HCT116 (cell line): Measurements from ENCODE around the gene WDR35. TPM values are rescaled to one million over a fixed set of nuclear protein-coding genes. Genes with fewer than 3 reads are reported as not detected.
A peak's percentile ranks its signal among the peaks of the same experiment; 100 is the strongest.

Experiments
- ATAC-seq: fragments of 200-7000 bp; cut with Tn5 transposase; 2 replicates; pipeline ENCODE4 v1.9.1; 2020; ENCODE audit warnings: mild to moderate bottlenecking, moderate library complexity
- BruUV-seq: library from RNA; stranded (reverse); fragments of 400-500 nt; replicated peaks from 2 replicates; lab custom pipeline; 2021; lab: Mats Ljungman, UMichigan
- CTCF ChIA-PET: fragments of 300-600 bp; sonication (Branson Sonifier 250); formaldehyde crosslinking; loops from one replicate; lab custom pipeline; 2021; ENCODE audit warnings: antibody characterized with exemption; lab: Charles Lee
- POLR2A ChIA-PET: fragments of 300-600, 350-600 bp; sonication (Branson Sonifier 250); formaldehyde crosslinking; loops from one replicate; lab custom pipeline; 2021; ENCODE audit warnings: antibody characterized with exemption; lab: Charles Lee
- RAD21 ChIA-PET, 2 experiments: fragments of 300-600 bp; sonication (Branson Sonifier 250); formaldehyde crosslinking; loops; one replicate each; lab custom pipeline; 2023; ENCODE audit warnings: low total read pairs in 2 of 2; ENCODE audit not compliant: uncharacterized antibody in 2 of 2, unreplicated experiment in 2 of 2, low non-redundant PET in 1 of 2; lab: Charles Lee
- DNase-seq: peaks from one replicate; pipeline ENCODE4 v3.0.0-alpha.2; 2010; ENCODE audit warnings: low read depth, low spot score
- H2AFZ ChIP-seq: fragments of 200-600 bp; shearing (Covaris generic), sonication (generic); 2 replicates; pipeline ENCODE4 v1.6.1; 2017; ENCODE audit warnings: low read depth, mixed run types, mixed read lengths, antibody characterized with exemption, low read length; ENCODE audit not compliant: poor library complexity, severe bottlenecking
- H3K27ac ChIP-seq: 2 replicates; pipeline ENCODE4 v1.5.1; 2012; ENCODE audit warnings: low read depth, low read length
- H3K27me3 ChIP-seq: fragments of 200-600 bp; sonication (generic); 2 replicates; pipeline ENCODE4 v1.6.1; 2016; ENCODE audit warnings: mixed run types, low read length, mixed read lengths; ENCODE audit not compliant: insufficient read depth
- H3K36me3 ChIP-seq, 2 experiments: fragments of 200-500 bp in 1 of 2; fragments of 200-600 bp in 1 of 2; sonication (Bioruptor generic) in 1 of 2; sonication (generic) in 1 of 2; 2 replicates each; pipeline versions ENCODE4 v1.5.1 to v1.6.1; 2014 to 2016; ENCODE audit warnings: low read length in 2 of 2, inconsistent platforms in 1 of 2, mixed read lengths in 1 of 2, mixed run types in 1 of 2; ENCODE audit not compliant: insufficient read depth in 2 of 2, control insufficient read depth in 1 of 2
- H3K4me1 ChIP-seq, 2 experiments: fragments of 200-600 bp in 1 of 2; sonication (generic) in 1 of 2; 2 replicates each; pipeline versions ENCODE4 v1.5.1 to v1.6.1; 2012 to 2017; ENCODE audit warnings: low read length in 2 of 2, inconsistent platforms in 1 of 2, mild to moderate bottlenecking in 1 of 2, mixed read lengths in 1 of 2, mixed run types in 1 of 2, moderate library complexity in 1 of 2; ENCODE audit not compliant: insufficient read depth in 2 of 2, control insufficient read depth in 1 of 2
- H3K4me2 ChIP-seq: fragments of 200-600 bp; sonication (generic); 2 replicates; pipeline ENCODE4 v1.6.1; 2017; ENCODE audit warnings: mixed run types, low read length, mixed read lengths
- H3K4me3 ChIP-seq, 2 experiments: fragments of 200-600 bp in 1 of 2; sonication (generic) in 1 of 2; replicated peaks in 1 of 2; 2 replicates each; pipeline ENCODE4 v1.5.1; 2011 to 2016; ENCODE audit warnings: low read length in 2 of 2, control low read depth in 1 of 2, low read depth in 1 of 2, mild to moderate bottlenecking in 1 of 2, mixed read lengths in 1 of 2, mixed run types in 1 of 2
- H3K79me2 ChIP-seq: fragments of 200-600 bp; sonication (generic); 2 replicates; pipeline ENCODE4 v1.6.1; 2017; ENCODE audit warnings: mild to moderate bottlenecking, mixed run types, low read length, moderate library complexity, mixed read lengths; ENCODE audit not compliant: insufficient read depth
- H3K9ac ChIP-seq: fragments of 200-600 bp; sonication (generic); 2 replicates; pipeline ENCODE4 v1.6.1; 2016; ENCODE audit warnings: low read length, mixed read lengths
- H3K9me2 ChIP-seq: fragments of 200-600 bp; sonication (generic), shearing (Covaris generic); 2 replicates; pipeline ENCODE4 v1.6.1; 2017; ENCODE audit warnings: mixed run types, mild to moderate bottlenecking, moderate library complexity; ENCODE audit not compliant: insufficient read depth
- H3K9me3 ChIP-seq, 2 experiments: fragments of 200-500 bp in 1 of 2; fragments of 200-600 bp in 1 of 2; sonication (Bioruptor generic) in 1 of 2; sonication (generic) in 1 of 2; 2 replicates each; pipeline ENCODE4 v1.6.1; 2014 to 2017; ENCODE audit warnings: low read length in 2 of 2, mixed read lengths in 2 of 2, inconsistent platforms in 1 of 2, low read depth in 1 of 2, mild to moderate bottlenecking in 1 of 2, mixed run types in 1 of 2, moderate library complexity in 1 of 2; ENCODE audit not compliant: control insufficient read depth in 1 of 2, insufficient read depth in 1 of 2
- H4K20me1 ChIP-seq: fragments of 200-600 bp; sonication (generic), shearing (Covaris generic); 2 replicates; pipeline ENCODE4 v1.6.1; 2017; ENCODE audit warnings: mixed run types, mild to moderate bottlenecking, moderate library complexity; ENCODE audit not compliant: insufficient read depth
- CEBPB ChIP-seq: IDR thresholded peaks from 2 replicates; pipeline ENCODE4 v1.6.1; 2012; ENCODE audit warnings: low read depth
- CTCF ChIP-seq, 3 experiments: fragments of 200-600 bp in 1 of 3; sonication (generic) in 1 of 3; IDR thresholded peaks in 2 of 3; conservative IDR thresholded peaks in 1 of 3; 2 replicates each; pipeline ENCODE4 v1.5.1; 2012 to 2017; ENCODE audit warnings: low read depth in 2 of 3, low read length in 2 of 3, antibody characterized with exemption in 1 of 3, borderline replicate concordance in 1 of 3, control low read depth in 1 of 3, mild to moderate bottlenecking in 1 of 3, mixed read lengths in 1 of 3, mixed run types in 1 of 3, moderate library complexity in 1 of 3; ENCODE audit not compliant: insufficient read depth in 1 of 3
- ELF1 ChIP-seq: IDR thresholded peaks from 2 replicates; pipeline ENCODE4 v1.6.1; 2012; ENCODE audit warnings: low read depth, borderline replicate concordance
- EZH2phosphoT487 ChIP-seq: fragments of 200-600 bp; IDR thresholded peaks from 2 replicates; pipeline ENCODE4 v1.6.1; 2018; ENCODE audit warnings: antibody characterized with exemption, borderline replicate concordance
- FOSL1 ChIP-seq: IDR thresholded peaks from 2 replicates; pipeline ENCODE4 v1.6.1; 2012; ENCODE audit warnings: low read depth
- JUND ChIP-seq: IDR thresholded peaks from 2 replicates; pipeline ENCODE4 v1.6.1; 2012
- POLR2A ChIP-seq: IDR thresholded peaks from 2 replicates; pipeline ENCODE4 v1.7.0; 2011; ENCODE audit warnings: borderline replicate concordance; ENCODE audit not compliant: insufficient read depth, insufficient read length; ENCODE audit errors: extremely low read depth
- POLR2AphosphoS5 ChIP-seq: IDR thresholded peaks from 2 replicates; pipeline ENCODE4 v1.6.1; 2011; ENCODE audit warnings: mild to moderate bottlenecking, low read depth, low read length, moderate library complexity
- RAD21 ChIP-seq: IDR thresholded peaks from 2 replicates; pipeline ENCODE4 v1.6.1; 2012; ENCODE audit warnings: low read depth, mild to moderate bottlenecking
- REST ChIP-seq: IDR thresholded peaks from 2 replicates; pipeline ENCODE4 v1.6.1; 2012; ENCODE audit warnings: low read depth
- SIN3A ChIP-seq: IDR thresholded peaks from 2 replicates; pipeline ENCODE4 v1.6.1; 2012; ENCODE audit warnings: low read depth
- SP1 ChIP-seq: IDR thresholded peaks from 2 replicates; pipeline ENCODE4 v1.6.1; 2012; ENCODE audit warnings: low read depth
- SRF ChIP-seq: IDR thresholded peaks from 2 replicates; pipeline ENCODE4 v1.6.1; 2012; ENCODE audit warnings: low read depth
- TCF7L2 ChIP-seq: IDR thresholded peaks from 2 replicates; pipeline ENCODE4 v1.7.0; 2011; ENCODE audit warnings: borderline replicate concordance, inconsistent platforms; ENCODE audit not compliant: insufficient read depth, insufficient read length; ENCODE audit errors: extremely low read depth
- YY1 ChIP-seq: IDR thresholded peaks from 2 replicates; pipeline ENCODE4 v1.6.1; 2011; ENCODE audit warnings: low read length, low read depth, moderate library complexity, mild to moderate bottlenecking; ENCODE audit not compliant: insufficient replicate concordance; ENCODE audit errors: extremely low read depth
- ZNF274 ChIP-seq: fragments of 200-500 bp; sonication (Bioruptor generic); IDR thresholded peaks from 2 replicates; pipeline ENCODE4 v1.6.1; 2014; ENCODE audit warnings: mild to moderate bottlenecking, low read depth, low read length, inconsistent platforms
- intact Hi-C: fragments of 100-400 bp; cut with micrococcal nuclease; formaldehyde crosslinking; loops from 2 replicates; pipeline ENCODE4 v1.10.0; 2022
- total RNA-seq: library from RNA; stranded (reverse); gene quantifications from one replicate; pipeline ENCODE4 v1.2.1, GENCODE V29; 2021; ENCODE audit not compliant: unreplicated experiment
- TF ChIP-seq, protein P1 (sequence below): IDR thresholded peaks from 2 replicates; pipeline ENCODE4 v1.6.1; 2012
- TF ChIP-seq, protein P2 (sequence below): IDR thresholded peaks from 2 replicates; pipeline ENCODE4 v1.6.1; 2012
- TF ChIP-seq, protein P3 (sequence below): IDR thresholded peaks from 2 replicates; pipeline ENCODE4 v1.6.1; 2011; ENCODE audit warnings: mild to moderate bottlenecking, low read length, moderate library complexity; ENCODE audit not compliant: insufficient replicate concordance; ENCODE audit errors: extremely low read depth

WDR35 gene
- total RNA-seq, 1 experiment from 2014 or later: 9.6 TPM

GRCh38 chr2:19911808-19912509 lies 77.9 kb downstream of the WDR35 start:
- CTCF ChIA-PET: no interaction called here
- TF ChIP-seq CTCF (IDR thresholded peaks at IDR 0.05 in 2 of 3, conservative IDR thresholded peaks at IDR 0.05 in 1 of 3; ENCODE audit: borderline replicate concordance in 1 of 3, insufficient read depth in 1 of 3, low read depth in 2 of 3, low read length in 2 of 3) (no peak), POLR2A (no peak), CEBPB (peak; percentile 94), ZNF274 (no peak), POLR2AphosphoS5 (peak; percentile 34; the same call in 1 of the 2 replicates), ELF1 (no peak), EZH2phosphoT487 (no peak), YY1 (no peak), SRF (peak; percentile 67; the same call in 1 of the 2 replicates), SIN3A (peak; percentile 62), JUND (peak; percentile 92), RAD21 (no peak), SP1 (peak; percentile 89), FOSL1 (peak; percentile 92), TCF7L2 (peak; percentile 36), REST (no peak)
- TF ChIP-seq, protein P1, sequence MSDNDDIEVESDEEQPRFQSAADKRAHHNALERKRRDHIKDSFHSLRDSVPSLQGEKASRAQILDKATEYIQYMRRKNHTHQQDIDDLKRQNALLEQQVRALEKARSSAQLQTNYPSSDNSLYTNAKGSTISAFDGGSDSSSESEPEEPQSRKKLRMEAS: peak; percentile 61
- TF ChIP-seq, protein P2, sequence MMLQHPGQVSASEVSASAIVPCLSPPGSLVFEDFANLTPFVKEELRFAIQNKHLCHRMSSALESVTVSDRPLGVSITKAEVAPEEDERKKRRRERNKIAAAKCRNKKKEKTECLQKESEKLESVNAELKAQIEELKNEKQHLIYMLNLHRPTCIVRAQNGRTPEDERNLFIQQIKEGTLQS: peak; percentile 14; the same call in 1 of the 2 replicates
- TF ChIP-seq, protein P3, sequence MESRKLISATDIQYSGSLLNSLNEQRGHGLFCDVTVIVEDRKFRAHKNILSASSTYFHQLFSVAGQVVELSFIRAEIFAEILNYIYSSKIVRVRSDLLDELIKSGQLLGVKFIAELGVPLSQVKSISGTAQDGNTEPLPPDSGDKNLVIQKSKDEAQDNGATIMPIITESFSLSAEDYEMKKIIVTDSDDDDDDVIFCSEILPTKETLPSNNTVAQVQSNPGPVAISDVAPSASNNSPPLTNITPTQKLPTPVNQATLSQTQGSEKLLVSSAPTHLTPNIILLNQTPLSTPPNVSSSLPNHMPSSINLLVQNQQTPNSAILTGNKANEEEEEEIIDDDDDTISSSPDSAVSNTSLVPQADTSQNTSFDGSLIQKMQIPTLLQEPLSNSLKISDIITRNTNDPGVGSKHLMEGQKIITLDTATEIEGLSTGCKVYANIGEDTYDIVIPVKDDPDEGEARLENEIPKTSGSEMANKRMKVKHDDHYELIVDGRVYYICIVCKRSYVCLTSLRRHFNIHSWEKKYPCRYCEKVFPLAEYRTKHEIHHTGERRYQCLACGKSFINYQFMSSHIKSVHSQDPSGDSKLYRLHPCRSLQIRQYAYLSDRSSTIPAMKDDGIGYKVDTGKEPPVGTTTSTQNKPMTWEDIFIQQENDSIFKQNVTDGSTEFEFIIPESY: peak; percentile 64

More at GRCh38 chr2:19911808-19912509, 77.9 kb downstream of the WDR35 start:
- H3K9me3 ChIP-seq: no peaks in the 10 kb centered on the region
- H3K4me1 ChIP-seq: peaks cover 18 to 22% of the 10 kb centered on the region in 2 experiments
- no TSS peak for BruUV-seq
- H3K36me3 ChIP-seq: no peaks in the 10 kb centered on the region
- H3K27me3 ChIP-seq: no peaks in the 10 kb centered on the region
- H3K9ac ChIP-seq: no peak overlapping the region
- no peaks in the 10 kb centered on the region for H3K9me2 ChIP-seq
- no peaks in the 10 kb centered on the region for H3K79me2 ChIP-seq
- ATAC-seq (peak; percentile 99), DNase-seq (peak; percentile 92)
- ChIA-PET POLR2A (interaction anchor here (0.8 to 1.2 kb wide), 2 partner anchors 11 to 13 kb away, joined by 3 to 4 read pairs; partner anchors contain the start of gene TTC32), RAD21 (no interaction called here)
- intact Hi-C loops: no loop called here
- 0 out of 2 replicates have a peak, but pooled peaks cover 4% of the 10 kb centered on the region for H4K20me1 ChIP-seq
- no peak overlapping the region for H3K27ac ChIP-seq
- H3K4me3 ChIP-seq: no peak overlapping the region
- peak overlapping the region; percentile 56 for H3K4me2 ChIP-seq
- no peak overlapping the region for H2AFZ ChIP-seq
